Esophagus squamous epithelium (tissue), 4 donors: ENCODE measurements around the gene KREMEN1.

Experiments
- CTCF ChIP-seq, 6 experiments: fragments of 450-650 bp in 4 of 6; fragments of 200-600 bp in 2 of 6; sonication (generic) in 2 of 6; IDR thresholded peaks; one replicate each; pipeline ENCODE4 v1.5.1; 2016 to 2019; ENCODE audit warnings: antibody characterized with exemption in 6 of 6, mild to moderate bottlenecking in 4 of 6, moderate library complexity in 4 of 6
- POLR2A ChIP-seq, 4 donors: fragments of 450-650 bp; IDR thresholded peaks; one replicate each; pipeline ENCODE4 v1.6.1; 2017; ENCODE audit warnings: antibody characterized with exemption in 4 of 4, mild to moderate bottlenecking in 4 of 4, moderate library complexity in 3 of 4

GRCh38 chr22:29206372-29207242 is 133.8 kb downstream of the KREMEN1 start:
- TF ChIP-seq POLR2A (IDR thresholded peaks at IDR 0.05) (no peak), CTCF (IDR thresholded peaks at IDR 0.05) (peak in 1 of 6 experiments; percentile 2)
